ENCODE measurements around the gene INTS1. TPM values are rescaled to one million over a fixed set of nuclear protein-coding genes. Genes with fewer than 3 reads are reported as not detected.

INTS1 gene
- polyA plus RNA-seq, result 10 to 100 TPM in 2 of 3 donors, 1 to 10 TPM in 1; 5.2 to 33.6 (median 11.0) TPM

GRCh38 chr7:1503816-1504775 lies at the start of gene INTS1:
INTS1 (minus strand) TSS chr7:1504389; CDS start chr7:1503960, 429 bp downstream.
- Mint-ChIP-seq H3K36me3 (peaks cover 3 to 7% (median 3%) of the 10 kb centered on the region in 3 donors), H3K4me3 (peak within 1 kb of the TSS; percentile 79 to 88 (median 86)), H3K27ac (peak within 1 kb of the TSS; percentile 9 to 84 (median 64)), H3K27me3 (ENCODE audit: low read depth in 3 of 3) (peaks cover 7 to 14% (median 12%) of the 10 kb centered on the region in 3 donors), H3K9me3 (no peaks in the 10 kb centered on the region), H3K4me1 (peaks cover 19 to 28% of the 10 kb centered on the region in 2 donors)
- peak; percentile 87 to 90 (median 89) for DNase-seq

DNA sequence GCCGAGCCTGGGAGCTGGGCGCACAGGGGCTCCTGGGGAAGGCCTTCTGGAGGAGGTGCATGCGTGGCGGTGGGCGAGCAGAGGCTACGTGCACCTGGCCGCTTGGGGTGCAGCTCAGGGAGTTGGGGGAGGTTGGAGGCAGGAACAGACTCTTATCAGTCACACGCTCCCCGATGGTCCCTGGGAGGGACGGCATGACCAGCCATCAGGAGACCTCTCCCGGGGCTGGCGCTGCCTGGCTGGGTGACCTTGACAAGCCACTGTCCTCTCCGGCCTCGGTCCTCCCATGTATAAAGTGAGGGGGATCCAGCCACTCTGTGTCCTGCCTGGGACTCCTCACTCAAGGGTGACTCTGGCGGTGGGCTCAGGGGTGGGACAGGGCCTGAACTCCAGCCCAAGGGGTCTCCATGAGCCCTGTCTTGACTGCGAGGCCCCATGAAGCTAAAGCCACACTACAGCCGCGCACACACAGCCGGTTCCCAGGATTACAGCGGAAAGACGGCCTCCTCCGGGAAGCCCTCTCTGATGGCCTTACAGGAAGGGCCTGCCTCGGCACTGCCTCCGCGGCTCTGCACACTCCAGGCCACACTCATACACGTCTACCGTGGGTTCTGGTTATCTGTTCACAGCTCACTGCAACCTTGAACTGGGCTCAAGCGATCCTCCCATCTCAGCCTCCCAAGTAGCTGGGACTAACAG lies 49.5 kb upstream of the INTS1 start:
- H3K36me3 Mint-ChIP-seq, result no peaks in the 10 kb centered on the region
- no peaks in the 10 kb centered on the region for H3K4me1 Mint-ChIP-seq
- H3K27me3 Mint-ChIP-seq (ENCODE audit: low read depth in 3 of 3), result peaks cover 0 to 5% (median 3%) of the 10 kb centered on the region in 3 donors
- peak overlapping the region in 1 of 6 donors; percentile 17 for H3K27ac Mint-ChIP-seq
- no peak for DNase-seq
- no peak overlapping the region for H3K4me3 Mint-ChIP-seq
- H3K9me3 Mint-ChIP-seq, result no peaks in the 10 kb centered on the region

DNA sequence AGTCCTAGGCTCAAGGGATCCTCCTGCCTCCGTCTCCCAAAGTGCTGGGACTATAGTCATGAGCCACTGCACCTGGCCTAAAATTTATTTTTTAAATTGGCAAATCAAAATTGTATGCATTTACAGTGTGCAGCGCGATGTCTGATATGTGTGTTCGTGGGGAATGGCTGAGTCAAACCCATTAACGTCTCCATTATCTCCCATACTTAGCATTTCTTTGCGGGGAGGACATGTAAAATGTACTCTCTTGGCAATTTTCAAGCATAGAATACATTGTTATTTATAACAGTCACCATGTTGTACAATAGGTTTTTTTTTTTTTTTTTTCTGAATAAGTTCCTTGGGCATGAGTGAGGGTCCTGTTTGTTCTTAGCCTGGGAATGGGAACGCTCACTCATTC lies 48.0 kb upstream of the INTS1 start:
- no peak overlapping the region for H3K27ac Mint-ChIP-seq
- H3K4me1 Mint-ChIP-seq, result no peaks in the 10 kb centered on the region
- no peak for DNase-seq
- no peaks in the 10 kb centered on the region for H3K36me3 Mint-ChIP-seq
- H3K4me3 Mint-ChIP-seq, result no peak overlapping the region
- H3K9me3 Mint-ChIP-seq, result no peaks in the 10 kb centered on the region
- H3K27me3 Mint-ChIP-seq (ENCODE audit: low read depth in 3 of 3), result peaks cover 2 to 5% (median 3%) of the 10 kb centered on the region in 3 donors

DNA sequence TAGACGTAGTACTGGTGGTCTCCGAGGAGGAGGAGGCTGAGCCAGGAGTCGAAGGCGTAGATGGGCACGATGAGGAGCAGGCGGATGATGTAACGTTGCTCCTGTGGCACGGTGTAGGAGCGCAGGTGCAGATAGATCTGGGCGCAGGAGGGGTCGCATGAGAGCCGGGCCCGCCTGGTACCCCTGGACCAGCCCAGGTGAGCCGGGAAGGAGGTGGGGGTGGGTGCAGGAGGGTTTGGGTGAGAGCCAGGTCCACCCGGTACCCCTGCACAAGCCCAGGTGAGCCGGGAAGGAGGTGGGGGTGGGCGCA lies 46.6 kb upstream of the INTS1 start:
- Mint-ChIP-seq H3K4me3 (no peak overlapping the region), H3K9me3 (no peaks in the 10 kb centered on the region), H3K27me3 (ENCODE audit: low read depth in 3 of 3) (peaks cover 2 to 5% (median 5%) of the 10 kb centered on the region in 3 donors), H3K36me3 (no peaks in the 10 kb centered on the region), H3K27ac (no peak overlapping the region), H3K4me1 (no peaks in the 10 kb centered on the region)
- DNase-seq, result no peak

GRCh38 chr7:1550005-1550845 lies 46.0 kb upstream of the INTS1 start:
- Mint-ChIP-seq H3K9me3 (no peaks in the 10 kb centered on the region), H3K27ac (no peak overlapping the region), H3K36me3 (no peaks in the 10 kb centered on the region), H3K4me3 (no peak overlapping the region), H3K27me3 (ENCODE audit: low read depth in 3 of 3) (peaks cover 2 to 5% (median 5%) of the 10 kb centered on the region in 3 donors), H3K4me1 (no peaks in the 10 kb centered on the region)
- DNase-seq, result no peak

- H3K4me1 Mint-ChIP-seq, result no peaks in the 10 kb centered on the region
- no peaks in the 10 kb centered on the region for H3K9me3 Mint-ChIP-seq
- no peak overlapping the region for H3K27ac Mint-ChIP-seq
- no peak for DNase-seq
- H3K36me3 Mint-ChIP-seq, result no peaks in the 10 kb centered on the region
- H3K4me3 Mint-ChIP-seq, result no peak overlapping the region
- peaks cover 2 to 8% (median 5%) of the 10 kb centered on the region in 3 donors for H3K27me3 Mint-ChIP-seq (ENCODE audit: low read depth in 3 of 3)
These were observed 45.3 kb upstream of the INTS1 start for GRCh38 chr7:1549357-1550004.

- H3K4me1 Mint-ChIP-seq, result no peaks in the 10 kb centered on the region
- H3K27ac Mint-ChIP-seq, result no peak overlapping the region
- no peak for DNase-seq
- peaks cover 2 to 8% (median 5%) of the 10 kb centered on the region in 3 donors for H3K27me3 Mint-ChIP-seq (ENCODE audit: low read depth in 3 of 3)
- H3K36me3 Mint-ChIP-seq, result no peaks in the 10 kb centered on the region
- no peak overlapping the region for H3K4me3 Mint-ChIP-seq
- no peaks in the 10 kb centered on the region for H3K9me3 Mint-ChIP-seq
These were observed 44.8 kb upstream of the INTS1 start for GRCh38 chr7:1548944-1549343.

- peaks cover 2 to 8% (median 5%) of the 10 kb centered on the region in 3 donors for H3K27me3 Mint-ChIP-seq (ENCODE audit: low read depth in 3 of 3)
- no peaks in the 10 kb centered on the region for H3K36me3 Mint-ChIP-seq
- no peaks in the 10 kb centered on the region for H3K9me3 Mint-ChIP-seq
- H3K4me3 Mint-ChIP-seq, result no peak overlapping the region
- no peak overlapping the region for H3K27ac Mint-ChIP-seq
- no peaks in the 10 kb centered on the region for H3K4me1 Mint-ChIP-seq
- no peak for DNase-seq
These were observed 44.2 kb upstream of the INTS1 start for GRCh38 chr7:1548438-1548831.

DNA sequence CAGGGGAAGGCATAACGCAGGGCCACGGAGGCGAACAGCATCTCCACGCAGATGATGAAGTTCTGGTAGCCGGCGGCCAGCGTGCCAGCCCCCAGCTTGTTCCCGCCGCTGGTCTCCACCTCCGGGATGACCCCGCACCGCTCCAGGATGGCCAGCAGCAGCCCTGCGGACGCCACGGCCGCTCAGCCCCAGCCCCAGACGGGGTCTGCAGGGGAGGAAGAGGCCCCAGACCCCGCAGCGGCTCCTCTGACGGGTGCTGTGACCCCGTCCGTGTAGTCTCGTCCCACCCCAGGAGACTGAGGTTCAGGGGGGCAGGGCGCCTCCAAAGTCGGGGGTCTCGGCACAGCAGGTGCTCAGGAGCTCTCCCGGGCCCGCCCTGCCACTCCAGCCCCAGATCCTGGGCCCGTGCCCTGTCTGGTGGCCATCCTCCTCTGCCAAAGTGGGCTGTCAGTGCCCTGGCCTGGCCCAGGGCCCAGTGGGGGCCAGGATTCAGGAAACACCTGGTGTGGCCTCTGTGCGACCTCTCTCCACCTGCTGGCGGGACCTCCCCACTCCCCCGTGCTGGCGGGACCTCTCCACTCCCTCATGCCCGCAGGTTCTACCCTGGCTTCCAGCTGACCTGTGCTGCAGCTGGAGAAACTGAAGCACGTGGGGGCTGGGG lies 43.7 kb upstream of the INTS1 start:
- Mint-ChIP-seq H3K27ac (no peak overlapping the region), H3K27me3 (ENCODE audit: low read depth in 3 of 3) (peaks cover 2 to 8% (median 5%) of the 10 kb centered on the region in 3 donors), H3K4me3 (no peak overlapping the region), H3K4me1 (no peaks in the 10 kb centered on the region), H3K9me3 (no peaks in the 10 kb centered on the region), H3K36me3 (no peaks in the 10 kb centered on the region)
- DNase-seq, result no peak

DNA sequence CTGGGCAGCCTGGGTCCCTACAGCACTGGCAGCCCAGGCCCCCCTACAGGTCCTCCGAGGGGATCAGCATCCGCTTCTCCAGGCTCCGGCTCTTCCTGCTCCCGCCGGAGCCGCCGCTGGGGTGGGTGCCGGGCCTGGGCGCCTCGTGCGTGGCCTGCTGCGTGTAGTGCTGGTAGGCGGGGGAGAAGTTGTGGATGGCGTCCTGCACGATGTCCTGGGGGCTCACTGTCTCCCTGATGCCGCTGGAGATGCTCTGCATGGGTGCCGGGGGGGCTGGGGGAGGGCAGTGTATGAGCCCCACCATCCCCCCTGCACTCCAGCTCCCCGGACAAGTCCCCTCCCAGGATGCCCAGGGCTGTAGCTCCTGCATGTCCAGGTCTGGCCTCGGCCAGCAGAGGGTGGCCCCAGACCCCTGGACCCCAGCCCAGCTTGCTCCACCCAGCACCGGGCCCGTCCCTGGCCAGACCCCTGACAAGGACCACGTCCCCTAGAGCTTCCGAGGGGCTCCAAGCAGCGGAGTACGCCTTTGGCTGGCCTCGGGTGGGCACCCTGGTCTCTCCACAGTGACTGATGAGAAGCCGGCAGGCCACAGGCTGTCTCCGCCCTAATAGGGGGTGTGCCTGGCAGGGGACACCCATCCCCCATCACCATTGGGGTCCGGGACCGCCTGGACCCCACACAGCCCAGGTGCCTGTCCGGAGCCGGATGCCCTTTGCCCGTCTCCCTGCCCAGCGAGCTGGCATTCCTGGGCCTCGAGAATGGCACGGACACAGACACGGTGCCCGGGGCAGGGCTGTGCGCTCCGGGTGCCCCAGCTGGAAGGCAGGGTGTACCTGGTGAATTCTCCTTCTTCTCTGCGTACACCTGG lies 43.0 kb upstream of the INTS1 start:
- H3K4me3 Mint-ChIP-seq, result no peak overlapping the region
- no peaks in the 10 kb centered on the region for H3K36me3 Mint-ChIP-seq
- no peak for DNase-seq
- H3K27ac Mint-ChIP-seq, result no peak overlapping the region
- H3K4me1 Mint-ChIP-seq, result no peaks in the 10 kb centered on the region
- no peaks in the 10 kb centered on the region for H3K9me3 Mint-ChIP-seq
- H3K27me3 Mint-ChIP-seq (ENCODE audit: low read depth in 3 of 3), result peaks cover 2 to 10% (median 5%) of the 10 kb centered on the region in 3 donors

DNA sequence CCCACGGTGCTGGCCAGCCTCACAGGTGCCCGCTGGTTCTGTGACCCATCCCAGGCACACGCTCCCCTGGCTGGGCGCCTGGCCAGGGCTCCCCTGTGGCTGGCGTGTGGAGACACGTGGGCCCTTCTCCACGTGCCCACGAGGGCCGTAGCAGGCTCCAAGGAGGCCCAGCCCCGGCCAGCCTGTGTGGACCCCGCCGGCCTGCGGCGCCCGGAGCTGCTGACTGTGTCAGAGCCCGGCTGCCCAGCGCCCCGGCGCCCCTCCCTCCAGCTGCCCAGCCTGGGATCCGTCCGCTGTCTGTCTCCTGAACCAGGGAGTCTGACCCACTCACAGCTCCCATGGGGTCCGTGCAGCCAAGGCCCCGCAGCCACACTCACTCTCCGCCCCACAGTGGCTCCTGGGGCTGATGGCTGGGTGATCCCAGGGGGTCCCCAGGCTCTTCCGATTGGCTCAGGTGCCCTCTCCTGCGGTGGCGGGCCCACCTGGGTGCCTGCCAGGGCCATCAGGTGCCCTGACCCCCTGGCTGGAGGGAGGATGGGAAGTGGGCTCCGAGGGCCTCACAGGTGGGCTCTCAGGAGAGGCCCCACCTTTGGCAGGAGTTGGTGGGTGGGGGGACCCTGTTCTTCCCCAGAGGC lies 42.2 kb upstream of the INTS1 start:
- Mint-ChIP-seq H3K27me3 (ENCODE audit: low read depth in 3 of 3) (peaks cover 4 to 10% (median 5%) of the 10 kb centered on the region in 3 donors), H3K4me3 (no peak overlapping the region), H3K4me1 (no peaks in the 10 kb centered on the region), H3K9me3 (no peaks in the 10 kb centered on the region), H3K36me3 (no peaks in the 10 kb centered on the region), H3K27ac (no peak overlapping the region)
- no peak for DNase-seq
